ENCODE results near the gene MRAP.

GRCh38 chr21:32302560-32302959 lies 3.9 kb downstream of the MRAP start:
- TF ChIP-seq POLR2A (IDR thresholded peaks at IDR 0.05) (no peak), CTCF (IDR thresholded peaks at IDR 0.05) (no peak), EP300 (IDR thresholded peaks at IDR 0.05) (no peak)

Data from stomach (tissue), 4 donors.